ENCODE data around the gene ADCY2.

GRCh38 chr5:7518947-7519560, 123.1 kb downstream of the ADCY2 start:
- TF ChIP-seq CTCF (conservative IDR thresholded peaks at IDR 0.05; ENCODE audit: low read depth, low read length) (peak; percentile 52), EZH2 (IDR thresholded peaks at IDR 0.05; ENCODE audit: borderline replicate concordance, low read depth, low read length, poor library complexity, severe bottlenecking) (no peak)
